SW 1271 (cell line): Measurements from ENCODE around the gene MYLK.

ENCODE experiments used
- DNase-seq, 2 experiments: peaks; one replicate each; lab custom pipeline; 2025; lab: John Stamatoyannopoulos, UW

The MYLK gene

GRCh38 chr3:123595396-123596180, 288.5 kb downstream of the MYLK start:
- DNase-seq, result no peak

- no peak for DNase-seq
Measured at GRCh38 chr3:123593381-123593780, 290.8 kb downstream of the MYLK start.

GRCh38 chr3:123590685-123591450, 293.3 kb downstream of the MYLK start:
- DNase-seq, result no peak

- DNase-seq, result no peak
Measured at GRCh38 chr3:123587401-123587800, 296.7 kb downstream of the MYLK start.

GRCh38 chr3:123586968-123587367, 297.2 kb downstream of the MYLK start:
- DNase-seq, result peak in 1 of 2 experiments; percentile 12

- DNase-seq, result peak; percentile 77 to 79
Measured at GRCh38 chr3:123586131-123586530, 298.0 kb downstream of the MYLK start.

- peak; percentile 88 to 97 for DNase-seq
Measured at GRCh38 chr3:123584988-123585937, 298.9 kb downstream of the MYLK start, which contains the start of gene HACD2. TSS of gene HACD2 (minus strand) at chr3:123585053. CDS start at chr3:123585027, 26 bp downstream.

GRCh38 chr3:123584284-123584987, 299.7 kb downstream of the MYLK start:
- DNase-seq, result peak in 1 of 2 experiments; percentile 54

- no peak for DNase-seq
Measured at GRCh38 chr3:123583561-123583960, 300.6 kb downstream of the MYLK start.

GRCh38 chr3:123582315-123582714, 301.8 kb downstream of the MYLK start:
- no peak for DNase-seq

- DNase-seq, result no peak
Measured at GRCh38 chr3:123576122-123576521, 308.0 kb downstream of the MYLK start.

GRCh38 chr3:123571973-123572365, 312.2 kb downstream of the MYLK start:
- no peak for DNase-seq

GRCh38 chr3:123571264-123571972, 312.7 kb downstream of the MYLK start:
- no peak for DNase-seq

- DNase-seq, result no peak
Measured at GRCh38 chr3:123568875-123569274, 315.3 kb downstream of the MYLK start.

- no peak for DNase-seq
Measured at GRCh38 chr3:123568034-123568433, 316.1 kb downstream of the MYLK start.

- DNase-seq, result no peak
Measured at GRCh38 chr3:123564056-123564455, 320.1 kb downstream of the MYLK start.

- no peak for DNase-seq
Measured at GRCh38 chr3:123562547-123562946, 321.6 kb downstream of the MYLK start.

- DNase-seq, result no peak
Measured at GRCh38 chr3:123561188-123561587, 322.9 kb downstream of the MYLK start.
